Astrocyte (in vitro differentiated cells and primary cell): ENCODE results near the gene GIT2. TPM values are rescaled to one million over a fixed set of nuclear protein-coding genes. Genes with fewer than 3 reads are reported as not detected.

ENCODE experiments used
- DNase-seq: peaks from one replicate; pipeline ENCODE4 v3.0.0-alpha.2; 2010; ENCODE audit warnings: low read depth
- FAIRE-seq: peaks from 2 replicates; lab custom pipeline; 2011; peaks lifted over from hg19 to GRCh38; lab: Jason Lieb, UNC
- H2AFZ ChIP-seq: 2 replicates; pipeline ENCODE4 v1.6.0; 2012; ENCODE audit warnings: low read depth, low read length, inconsistent platforms
- H3K27ac ChIP-seq: 2 replicates; pipeline ENCODE4 v1.5.1; 2011; ENCODE audit warnings: low read depth, low read length, inconsistent platforms
- H3K27me3 ChIP-seq: 2 replicates; pipeline ENCODE4 v1.6.0; 2011; ENCODE audit warnings: low read length, inconsistent platforms; ENCODE audit not compliant: insufficient read depth
- H3K36me3 ChIP-seq: 2 replicates; pipeline ENCODE4 v1.5.1; 2011; ENCODE audit warnings: low read length, inconsistent platforms; ENCODE audit not compliant: insufficient read depth
- H3K4me1 ChIP-seq: 2 replicates; pipeline ENCODE4 v1.5.1; 2011; ENCODE audit warnings: low read length, inconsistent platforms; ENCODE audit not compliant: insufficient read depth
- H3K4me2 ChIP-seq: 2 replicates; pipeline ENCODE4 v1.6.0; 2012; ENCODE audit warnings: low read length, inconsistent platforms
- H3K4me3 ChIP-seq: 2 replicates; pipeline ENCODE4 v1.5.1; 2011; ENCODE audit warnings: low read depth, mild to moderate bottlenecking, low read length, inconsistent platforms; ENCODE audit not compliant: insufficient read depth
- H3K79me2 ChIP-seq: 2 replicates; pipeline ENCODE4 v1.6.0; 2012; ENCODE audit warnings: mild to moderate bottlenecking, low read length, inconsistent platforms; ENCODE audit not compliant: insufficient read depth
- H3K9ac ChIP-seq: 2 replicates; pipeline ENCODE4 v1.6.0; 2012; ENCODE audit warnings: mild to moderate bottlenecking, low read length, inconsistent platforms
- H3K9me3 ChIP-seq: 2 replicates; pipeline ENCODE4 v1.5.1; 2012; ENCODE audit warnings: low read depth, mild to moderate bottlenecking, low read length, inconsistent platforms; ENCODE audit not compliant: insufficient read depth
- H4K20me1 ChIP-seq: 2 replicates; pipeline ENCODE4 v1.6.0; 2012; ENCODE audit warnings: low read length, inconsistent platforms; ENCODE audit not compliant: insufficient read depth
- H3K27ac Mint-ChIP-seq: one replicate; pipeline ENCODE4 v1.8.0; 2021; ENCODE audit warnings: mild to moderate bottlenecking, mixed read lengths; ENCODE audit not compliant: unreplicated experiment
- H3K27me3 Mint-ChIP-seq: one replicate; pipeline ENCODE4 v1.8.0; 2021; ENCODE audit warnings: low read depth, mixed read lengths; ENCODE audit not compliant: unreplicated experiment
- H3K36me3 Mint-ChIP-seq: one replicate; pipeline ENCODE4 v1.8.0; 2021; ENCODE audit warnings: low read depth, mixed read lengths; ENCODE audit not compliant: unreplicated experiment
- H3K4me1 Mint-ChIP-seq: one replicate; pipeline ENCODE4 v1.8.0; 2021; ENCODE audit warnings: low read depth, mixed read lengths; ENCODE audit not compliant: unreplicated experiment
- H3K4me3 Mint-ChIP-seq: one replicate; pipeline ENCODE4 v1.8.0; 2021; ENCODE audit warnings: mild to moderate bottlenecking, moderate library complexity, mixed read lengths; ENCODE audit not compliant: unreplicated experiment
- H3K9me3 Mint-ChIP-seq: one replicate; pipeline ENCODE4 v1.8.0; 2021; ENCODE audit warnings: mild to moderate bottlenecking, mixed read lengths; ENCODE audit not compliant: unreplicated experiment
- EZH2 ChIP-seq: IDR thresholded peaks from 2 replicates; pipeline ENCODE4 v1.6.1; 2012; ENCODE audit warnings: mild to moderate bottlenecking, low read length, inconsistent platforms; ENCODE audit not compliant: insufficient read depth
- total RNA-seq: library from RNA; stranded (reverse); gene quantifications from 2 replicates; pipeline ENCODE4 v1.2.1, GENCODE V29; 2021
- TF ChIP-seq, protein P1 (sequence below): IDR thresholded peaks from 2 replicates; pipeline ENCODE4 v1.5.1; 2011; ENCODE audit warnings: low read depth, mild to moderate bottlenecking, inconsistent platforms, low read length, moderate library complexity; ENCODE audit not compliant: insufficient read depth

GIT2 gene
- total RNA-seq, 1 donor from 2014 or later, result 33.4 TPM

DNA sequence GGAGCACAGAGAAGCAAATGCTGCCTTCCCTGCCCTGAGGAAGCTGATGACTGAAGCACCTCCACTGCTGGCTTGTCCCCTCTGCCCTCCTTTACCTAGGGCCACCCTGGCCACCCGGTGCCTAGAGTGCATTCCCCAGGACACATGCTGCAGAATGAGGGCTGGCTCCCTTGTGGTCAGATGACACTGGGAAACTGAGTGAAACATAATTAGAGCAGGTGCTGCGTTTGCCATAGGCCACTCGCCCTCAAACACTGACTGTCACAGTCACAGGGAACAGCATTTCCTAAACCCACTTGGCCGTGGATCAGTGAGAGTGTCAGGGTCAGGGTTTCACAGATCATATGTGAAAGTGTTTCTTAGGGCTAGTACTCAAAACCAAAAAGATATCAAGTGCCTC, 80.1 kb downstream of the GIT2 start:
- Mint-ChIP-seq H3K27me3 (no peaks in the 10 kb centered on the region), H3K4me3 (no peak overlapping the region), H3K36me3 (peaks cover 13% of the 10 kb centered on the region), H3K9me3 (peaks cover 2% of the 10 kb centered on the region), H3K4me1 (peaks cover 9% of the 10 kb centered on the region), H3K27ac (no peak overlapping the region)
- H3K9me3 ChIP-seq, result no peaks in the 10 kb centered on the region
- FAIRE-seq (no peak), DNase-seq (no peak)
- no peak overlapping the region for H3K4me2 ChIP-seq
- TF ChIP-seq EZH2, result no peak
- TF ChIP-seq, protein P1, sequence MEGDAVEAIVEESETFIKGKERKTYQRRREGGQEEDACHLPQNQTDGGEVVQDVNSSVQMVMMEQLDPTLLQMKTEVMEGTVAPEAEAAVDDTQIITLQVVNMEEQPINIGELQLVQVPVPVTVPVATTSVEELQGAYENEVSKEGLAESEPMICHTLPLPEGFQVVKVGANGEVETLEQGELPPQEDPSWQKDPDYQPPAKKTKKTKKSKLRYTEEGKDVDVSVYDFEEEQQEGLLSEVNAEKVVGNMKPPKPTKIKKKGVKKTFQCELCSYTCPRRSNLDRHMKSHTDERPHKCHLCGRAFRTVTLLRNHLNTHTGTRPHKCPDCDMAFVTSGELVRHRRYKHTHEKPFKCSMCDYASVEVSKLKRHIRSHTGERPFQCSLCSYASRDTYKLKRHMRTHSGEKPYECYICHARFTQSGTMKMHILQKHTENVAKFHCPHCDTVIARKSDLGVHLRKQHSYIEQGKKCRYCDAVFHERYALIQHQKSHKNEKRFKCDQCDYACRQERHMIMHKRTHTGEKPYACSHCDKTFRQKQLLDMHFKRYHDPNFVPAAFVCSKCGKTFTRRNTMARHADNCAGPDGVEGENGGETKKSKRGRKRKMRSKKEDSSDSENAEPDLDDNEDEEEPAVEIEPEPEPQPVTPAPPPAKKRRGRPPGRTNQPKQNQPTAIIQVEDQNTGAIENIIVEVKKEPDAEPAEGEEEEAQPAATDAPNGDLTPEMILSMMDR, result no peak
- peaks cover 38% of the 10 kb centered on the region for H3K36me3 ChIP-seq
- H3K4me1 ChIP-seq, result no peaks in the 10 kb centered on the region
- no peaks in the 10 kb centered on the region for H3K79me2 ChIP-seq
- H3K27ac ChIP-seq, result no peak overlapping the region
- no peak overlapping the region for H3K4me3 ChIP-seq
- no peak overlapping the region for H3K9ac ChIP-seq
- H4K20me1 ChIP-seq, result no peaks in the 10 kb centered on the region
- no peak overlapping the region for H2AFZ ChIP-seq
- no peaks in the 10 kb centered on the region for H3K27me3 ChIP-seq

DNA sequence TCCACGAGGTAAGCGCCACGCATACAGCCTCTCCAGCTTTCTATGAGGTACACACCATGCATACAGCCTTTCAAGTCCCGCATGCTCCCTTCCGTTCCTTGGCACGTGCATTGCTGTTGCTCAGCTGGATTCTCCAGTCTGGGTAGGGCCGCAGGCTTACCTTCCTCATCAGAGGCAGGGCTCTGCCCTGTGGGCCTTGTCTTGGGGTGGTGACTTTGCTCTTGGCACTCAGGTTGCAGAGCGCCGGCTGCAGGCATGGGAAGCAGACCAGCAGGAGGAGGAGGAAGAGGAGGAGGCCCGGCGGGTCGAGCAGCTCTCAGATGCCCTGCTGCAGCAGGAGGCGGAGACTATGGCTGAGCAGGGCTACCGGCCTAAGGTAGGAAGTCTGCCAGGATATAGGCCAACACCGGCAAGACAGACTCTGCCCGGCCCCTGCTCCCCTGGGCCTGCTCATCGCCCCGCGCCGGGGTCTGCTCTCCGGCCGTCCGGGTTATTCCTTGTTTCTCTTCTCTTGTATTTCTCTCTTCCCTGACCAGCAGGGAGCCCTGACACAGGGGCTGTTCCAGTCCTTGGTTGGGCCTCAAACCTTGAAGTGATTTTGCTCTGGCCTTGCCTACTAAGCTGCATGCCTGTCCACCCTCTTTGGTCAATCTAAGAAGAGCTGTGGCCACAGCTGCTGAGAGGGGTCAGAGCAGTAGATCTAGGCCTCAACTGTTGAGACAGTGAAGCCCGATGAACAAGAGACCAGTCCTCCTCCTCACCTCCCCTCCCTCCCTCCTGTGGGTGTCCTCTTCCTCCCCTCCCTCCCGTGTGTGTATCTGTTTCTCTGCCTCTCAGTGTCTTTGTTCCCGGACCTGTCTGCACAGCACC, 80.8 kb downstream of the GIT2 start:
- Histone ChIP-seq H3K79me2 (no peaks in the 10 kb centered on the region), H3K36me3 (peaks cover 41% of the 10 kb centered on the region), H3K4me1 (no peaks in the 10 kb centered on the region), H3K4me2 (no peak overlapping the region), H3K4me3 (no peak overlapping the region), H3K9me3 (no peaks in the 10 kb centered on the region), H3K27me3 (no peaks in the 10 kb centered on the region), H2AFZ (no peak overlapping the region), H3K9ac (no peak overlapping the region), H3K27ac (no peak overlapping the region), H4K20me1 (no peaks in the 10 kb centered on the region)
- peaks cover 9% of the 10 kb centered on the region for H3K4me1 Mint-ChIP-seq
- DNase-seq, result no peak
- no peak for FAIRE-seq
- H3K36me3 Mint-ChIP-seq, result peaks cover 15% of the 10 kb centered on the region
- TF ChIP-seq EZH2, result no peak
- TF ChIP-seq, protein P1, result no peak
- H3K9me3 Mint-ChIP-seq, result peaks cover 2% of the 10 kb centered on the region
- H3K27me3 Mint-ChIP-seq, result no peaks in the 10 kb centered on the region
- no peak overlapping the region for H3K27ac Mint-ChIP-seq
- no peak overlapping the region for H3K4me3 Mint-ChIP-seq

DNA sequence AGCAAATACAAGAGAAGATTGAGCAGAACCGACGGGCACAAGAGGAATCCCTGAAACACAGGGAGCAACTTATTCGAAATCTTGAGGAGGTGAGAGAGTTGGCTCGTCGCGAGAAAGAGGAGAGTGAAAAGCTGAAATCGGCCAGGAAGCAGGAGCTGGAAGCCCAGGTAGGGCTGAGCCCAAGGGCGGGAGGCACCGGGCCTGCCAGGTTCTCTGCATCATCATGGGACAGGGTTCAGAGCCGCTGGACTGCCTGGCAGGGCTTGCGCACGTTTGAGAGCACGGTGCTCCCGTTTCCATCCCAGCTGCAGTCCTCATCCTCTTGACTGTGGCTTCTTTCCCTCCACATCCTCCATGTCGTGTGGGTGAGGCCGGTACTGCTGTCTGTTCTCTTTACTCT, 81.7 kb downstream of the GIT2 start:
- Histone ChIP-seq H2AFZ (no peak overlapping the region), H3K9ac (no peak overlapping the region), H3K4me3 (no peak overlapping the region), H3K36me3 (peaks cover 42% of the 10 kb centered on the region), H3K4me2 (no peak overlapping the region), H3K27ac (no peak overlapping the region), H3K4me1 (no peaks in the 10 kb centered on the region), H3K9me3 (no peaks in the 10 kb centered on the region), H4K20me1 (no peaks in the 10 kb centered on the region), H3K27me3 (no peaks in the 10 kb centered on the region), H3K79me2 (no peaks in the 10 kb centered on the region)
- DNase-seq (no peak), FAIRE-seq (no peak)
- peaks cover 6% of the 10 kb centered on the region for H3K4me1 Mint-ChIP-seq
- TF ChIP-seq, protein P1, result no peak
- TF ChIP-seq EZH2, result no peak
- no peak overlapping the region for H3K4me3 Mint-ChIP-seq
- no peaks in the 10 kb centered on the region for H3K27me3 Mint-ChIP-seq
- H3K36me3 Mint-ChIP-seq, result peaks cover 11% of the 10 kb centered on the region
- no peak overlapping the region for H3K27ac Mint-ChIP-seq
- peaks cover 1% of the 10 kb centered on the region for H3K9me3 Mint-ChIP-seq
